GM12801 (cell line): ENCODE data around the gene LRRK1.

Source experiments
- CTCF ChIP-seq: IDR thresholded peaks from one replicate; pipeline ENCODE4 v1.5.1; 2011; ENCODE audit warnings: control low read depth; ENCODE audit not compliant: insufficient read length; ENCODE audit errors: extremely low read depth

Gene LRRK1

GRCh38 chr15:101024706-101025500, 105.7 kb downstream of the LRRK1 start:
- no peak for TF ChIP-seq CTCF

- TF ChIP-seq CTCF, result no peak
Measured at GRCh38 chr15:101025501-101025885, 106.3 kb downstream of the LRRK1 start.

GRCh38 chr15:101025896-101026631, 106.9 kb downstream of the LRRK1 start:
- TF ChIP-seq CTCF, result no peak

GRCh38 chr15:101026656-101027272, 107.6 kb downstream of the LRRK1 start:
- no peak for TF ChIP-seq CTCF

- TF ChIP-seq CTCF, result no peak
Measured at GRCh38 chr15:101027273-101027901, 108.2 kb downstream of the LRRK1 start.

- TF ChIP-seq CTCF, result no peak
Measured at GRCh38 chr15:101027920-101028319, 108.8 kb downstream of the LRRK1 start.

GRCh38 chr15:101028321-101028720, 109.2 kb downstream of the LRRK1 start:
- TF ChIP-seq CTCF, result no peak
